PC-9 (cell line): Measurements from ENCODE around the gene ZNF423.

Experiments
- CTCF ChIP-seq: fragments of 200-600 bp; sonication (generic); conservative IDR thresholded peaks from 2 replicates; pipeline ENCODE4 v1.6.1; 2017; ENCODE audit warnings: mixed run types, antibody characterized with exemption, mild to moderate bottlenecking, moderate library complexity
- EZH2 ChIP-seq: fragments of 200-600 bp; sonication (generic); IDR thresholded peaks from 2 replicates; pipeline ENCODE4 v1.8.0; 2017; ENCODE audit warnings: antibody characterized with exemption, low read depth

- TF ChIP-seq CTCF (no peak), EZH2 (no peak)
These were observed 262.4 kb downstream of the ZNF423 start for GRCh38 chr16:49593424-49594040.
